ENCODE results near the gene MAP7D1. TPM values are rescaled to one million over a fixed set of nuclear protein-coding genes. Genes with fewer than 3 reads are reported as not detected.

Gene MAP7D1
- total and polyA plus RNA-seq, 2 donors from 2014 or later = 47.5 to 78.7 TPM

DNA sequence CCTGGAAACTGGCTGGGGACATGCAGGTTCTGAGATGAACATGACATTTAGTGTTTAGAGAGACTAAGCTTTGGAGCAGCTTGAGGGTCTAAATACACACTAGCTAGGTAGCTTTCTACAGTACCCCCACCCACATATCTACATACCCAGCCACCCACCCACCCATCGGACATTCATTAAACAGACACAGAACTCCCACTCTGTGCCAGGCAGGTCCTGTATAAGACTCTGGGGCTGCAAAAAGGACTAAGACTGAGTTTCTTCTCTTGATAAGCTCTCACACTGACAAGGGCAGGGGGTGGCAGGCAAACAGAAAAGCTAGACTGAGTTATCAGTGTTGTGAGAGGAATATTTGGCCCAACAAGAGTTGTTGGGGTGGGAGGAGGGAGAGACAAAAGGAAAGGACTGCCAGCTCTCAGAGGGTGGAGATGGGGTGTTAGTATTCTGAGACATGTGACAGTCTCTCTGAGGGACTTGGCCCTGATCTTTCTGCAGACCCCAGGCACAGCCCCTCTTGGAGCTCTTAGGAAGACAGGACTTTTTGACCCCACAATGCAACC is 6.8 kb downstream of the MAP7D1 start:
- Histone ChIP-seq H3K36me3 (ENCODE audit: control insufficient read depth in 2 of 3, insufficient read depth in 3 of 3, low read length in 3 of 3) (peaks cover 0 to 5% (median 2%) of the 10 kb centered on the region in 3 donors), H3K9me3 (ENCODE audit: control insufficient read depth in 2 of 3, insufficient read depth in 1 of 3, low read length in 3 of 3) (no peaks in the 10 kb centered on the region), H3K9ac (ENCODE audit: low read length in 3 of 3) (peak overlapping the region in 1 of 3 donors; percentile 15), H3K4me3 (ENCODE audit: low read length in 3 of 3) (no peak overlapping the region), H3K27ac (ENCODE audit: low read depth in 2 of 2, low read length in 2 of 2) (no peak overlapping the region), H3K27me3 (ENCODE audit: control insufficient read depth, insufficient read depth, low read length) (no peaks in the 10 kb centered on the region), H3K4me1 (ENCODE audit: control insufficient read depth in 2 of 3, insufficient read depth in 2 of 3, low read depth in 1 of 3, low read length in 3 of 3) (peaks cover 0 to 32% (median 29%) of the 10 kb centered on the region in 3 donors)
- TF ChIP-seq, protein P1, sequence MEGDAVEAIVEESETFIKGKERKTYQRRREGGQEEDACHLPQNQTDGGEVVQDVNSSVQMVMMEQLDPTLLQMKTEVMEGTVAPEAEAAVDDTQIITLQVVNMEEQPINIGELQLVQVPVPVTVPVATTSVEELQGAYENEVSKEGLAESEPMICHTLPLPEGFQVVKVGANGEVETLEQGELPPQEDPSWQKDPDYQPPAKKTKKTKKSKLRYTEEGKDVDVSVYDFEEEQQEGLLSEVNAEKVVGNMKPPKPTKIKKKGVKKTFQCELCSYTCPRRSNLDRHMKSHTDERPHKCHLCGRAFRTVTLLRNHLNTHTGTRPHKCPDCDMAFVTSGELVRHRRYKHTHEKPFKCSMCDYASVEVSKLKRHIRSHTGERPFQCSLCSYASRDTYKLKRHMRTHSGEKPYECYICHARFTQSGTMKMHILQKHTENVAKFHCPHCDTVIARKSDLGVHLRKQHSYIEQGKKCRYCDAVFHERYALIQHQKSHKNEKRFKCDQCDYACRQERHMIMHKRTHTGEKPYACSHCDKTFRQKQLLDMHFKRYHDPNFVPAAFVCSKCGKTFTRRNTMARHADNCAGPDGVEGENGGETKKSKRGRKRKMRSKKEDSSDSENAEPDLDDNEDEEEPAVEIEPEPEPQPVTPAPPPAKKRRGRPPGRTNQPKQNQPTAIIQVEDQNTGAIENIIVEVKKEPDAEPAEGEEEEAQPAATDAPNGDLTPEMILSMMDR (IDR thresholded peaks at IDR 0.05; ENCODE audit: borderline replicate concordance, extremely low read depth, insufficient read depth) = no peak
- DNase-seq = peak in 1 of 5 donors; percentile 7
- intact Hi-C loops (cut with DNase I) = no loop called here
- FAIRE-seq = no peak

DNA sequence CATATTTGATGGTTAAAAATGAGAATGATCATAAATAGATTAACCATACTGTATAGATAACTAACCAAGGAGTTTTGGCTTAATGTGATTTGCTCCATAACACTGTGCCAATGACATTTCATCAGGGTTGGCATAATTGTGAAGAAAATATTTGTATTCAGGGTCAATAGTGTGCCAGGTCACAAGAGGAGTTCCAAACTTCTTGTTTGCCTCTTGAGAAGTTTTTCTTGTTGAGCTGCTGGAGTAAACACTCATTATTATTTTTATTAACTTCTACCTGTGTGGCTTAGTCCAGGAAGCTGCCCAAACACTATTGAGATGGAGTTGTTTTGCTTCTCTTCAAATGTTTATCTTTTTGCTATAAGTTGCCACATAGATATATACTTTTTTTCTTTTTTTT is 7.5 kb downstream of the MAP7D1 start:
- intact Hi-C loops (cut with DNase I) = no loop called here
- DNase-seq (no peak), FAIRE-seq (no peak)
- TF ChIP-seq, protein P1 (IDR thresholded peaks at IDR 0.05; ENCODE audit: borderline replicate concordance, extremely low read depth, insufficient read depth) = no peak
- no peaks in the 10 kb centered on the region for H3K27me3 ChIP-seq (ENCODE audit: control insufficient read depth, insufficient read depth, low read length)
- H3K9ac ChIP-seq (ENCODE audit: low read length in 3 of 3) = peak overlapping the region in 1 of 3 donors; percentile 15
- H3K36me3 ChIP-seq (ENCODE audit: control insufficient read depth in 2 of 3, insufficient read depth in 3 of 3, low read length in 3 of 3) = peaks cover 0 to 5% (median 2%) of the 10 kb centered on the region in 3 donors
- peaks cover 0 to 27% (median 26%) of the 10 kb centered on the region in 3 donors for H3K4me1 ChIP-seq (ENCODE audit: control insufficient read depth in 2 of 3, insufficient read depth in 2 of 3, low read depth in 1 of 3, low read length in 3 of 3)
- H3K9me3 ChIP-seq (ENCODE audit: control insufficient read depth in 2 of 3, insufficient read depth in 1 of 3, low read length in 3 of 3) = no peaks in the 10 kb centered on the region
- no peak overlapping the region for H3K27ac ChIP-seq (ENCODE audit: low read depth in 2 of 2, low read length in 2 of 2)
- no peak overlapping the region for H3K4me3 ChIP-seq (ENCODE audit: low read length in 3 of 3)

DNA sequence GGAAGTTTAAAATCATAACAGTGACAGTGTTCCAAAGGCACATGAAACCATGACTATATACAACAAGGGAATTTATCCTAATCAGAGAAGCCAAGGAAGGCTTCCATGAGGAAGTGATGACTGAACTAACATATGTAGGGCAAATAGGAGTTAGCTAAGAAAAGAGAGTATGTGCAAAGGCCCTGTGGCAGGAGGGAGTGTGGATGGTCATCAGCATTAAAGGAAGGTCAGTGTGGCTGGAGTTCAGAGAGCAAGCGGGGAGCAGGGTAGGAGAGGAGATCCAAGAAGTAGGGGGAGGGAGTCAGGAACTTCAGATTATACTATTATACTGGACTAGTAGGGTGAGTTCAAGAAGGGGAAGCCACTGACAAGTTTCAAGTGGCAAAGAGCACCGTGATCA is 8.4 kb downstream of the MAP7D1 start:
- intact Hi-C loops (cut with DNase I) = no loop called here
- TF ChIP-seq, protein P1 (IDR thresholded peaks at IDR 0.05; ENCODE audit: borderline replicate concordance, extremely low read depth, insufficient read depth) = no peak
- DNase-seq = no peak
- no peak for FAIRE-seq
- Histone ChIP-seq H3K9me3 (ENCODE audit: control insufficient read depth in 2 of 3, insufficient read depth in 1 of 3, low read length in 3 of 3) (no peaks in the 10 kb centered on the region), H3K4me3 (ENCODE audit: low read length in 3 of 3) (no peak overlapping the region), H3K27me3 (ENCODE audit: control insufficient read depth, insufficient read depth, low read length) (no peaks in the 10 kb centered on the region), H3K4me1 (ENCODE audit: control insufficient read depth in 2 of 3, insufficient read depth in 2 of 3, low read depth in 1 of 3, low read length in 3 of 3) (peaks cover 0 to 26% (median 23%) of the 10 kb centered on the region in 3 donors), H3K9ac (ENCODE audit: low read length in 3 of 3) (no peak overlapping the region), H3K36me3 (ENCODE audit: control insufficient read depth in 2 of 3, insufficient read depth in 3 of 3, low read length in 3 of 3) (peaks cover 0 to 4% (median 2%) of the 10 kb centered on the region in 3 donors), H3K27ac (ENCODE audit: low read depth in 2 of 2, low read length in 2 of 2) (no peak overlapping the region)
